ENCODE data around the gene CTDSPL2. TPM values are rescaled to one million over a fixed set of nuclear protein-coding genes. Genes with fewer than 3 reads are reported as not detected.

CTDSPL2 gene
- total and polyA plus RNA-seq, 10 of the 15 experiments (the other 5 are each of a cell fraction or from before 2014, with no cell fraction given): 10.7 to 77.1 (median 44.9) TPM

- RAD21 ChIA-PET (ENCODE audit: unreplicated experiment): no interaction called here
- Histone ChIP-seq H3K27me3 (replicated peaks in 1 of 2; ENCODE audit: control insufficient read depth in 2 of 2, insufficient read depth in 2 of 2, low read length in 1 of 2) (no peaks in the 10 kb centered on the region), H3K36me3 (ENCODE audit: control insufficient read depth in 2 of 2, insufficient read depth in 2 of 2, low read length in 1 of 2) (peaks cover 0 to 10% of the 10 kb centered on the region in 2 experiments; a peak in 2 of 4 replicates), H4K20me1 (ENCODE audit: control insufficient read depth, insufficient read depth) (no peaks in the 10 kb centered on the region), H3K9ac (ENCODE audit: control insufficient read depth, insufficient read depth, low read length) (no peak overlapping the region), H3K4me3 (no peak overlapping the region), H3K9me3 (replicated peaks; ENCODE audit: control insufficient read depth, insufficient read depth, low read length) (no peaks in the 10 kb centered on the region), H3K4me2 (ENCODE audit: control insufficient read depth, insufficient read depth) (no peak overlapping the region), H3K79me2 (ENCODE audit: control insufficient read depth, insufficient read depth, low read length) (no peaks in the 10 kb centered on the region), H3K4me1 (ENCODE audit: control insufficient read depth, insufficient read depth, low read length) (no peaks in the 10 kb centered on the region), H2AFZ (ENCODE audit: control insufficient read depth, low read depth, low read length) (no peak overlapping the region), H3K27ac (ENCODE audit: control insufficient read depth, insufficient read depth) (no peak overlapping the region)
- no peak for FAIRE-seq
- CTCF ChIA-PET: interaction anchor here (0.8 to 2.0 kb wide), 3 partner anchors 11 to 20 kb away, joined by 3 to 4 read pairs (median 3); no protein-coding TSS in a partner anchor
- DNase-seq (ENCODE audit: low read depth, low spot score): no peak
- TF ChIP-seq ZNF622 (IDR thresholded peaks at IDR 0.05) (no peak), BRCA1 (IDR thresholded peaks at IDR 0.05; ENCODE audit: low read depth, low read length) (no peak), MYC (IDR thresholded peaks at IDR 0.05; ENCODE audit: insufficient read depth, insufficient read length, insufficient replicate concordance, low read length, severe bottlenecking) (no peak), HCFC1 (IDR thresholded peaks at IDR 0.05; ENCODE audit: low read length) (no peak), RFX5 (IDR thresholded peaks at IDR 0.05; ENCODE audit: low read depth, low read length) (no peak), IRF3 (IDR thresholded peaks at IDR 0.05) (no peak), NFYB (IDR thresholded peaks at IDR 0.05; ENCODE audit: insufficient read depth, low read depth, low read length) (no peak)
- no peak for ATAC-seq
- SMC1A ChIA-PET (ENCODE audit: uncharacterized antibody, unreplicated experiment): interaction anchor here (1.1 to 1.2 kb wide), 2 partner anchors 15 to 45 kb away, joined by 3 to 5 read pairs; no protein-coding TSS in a partner anchor
- intact Hi-C loops (cut with micrococcal nuclease; ENCODE audit: unreplicated experiment) (no loop called here), in situ Hi-C loops (cut with MboI) (no loop called here)
- POLR2A ChIA-PET: interaction anchor here (0.5 to 0.7 kb wide), 2 partner anchors 10 to 12 kb away, joined by 4 to 6 read pairs; no protein-coding TSS in a partner anchor
- no TSS peak for BruUV-seq (replicated peaks)
Measured at GRCh38 chr15:44516436-44516835, 89.0 kb downstream of the CTDSPL2 start.

GRCh38 chr15:44519537-44519936, 92.1 kb downstream of the CTDSPL2 start:
- Histone ChIP-seq H3K27me3 (replicated peaks in 1 of 2; ENCODE audit: control insufficient read depth in 2 of 2, insufficient read depth in 2 of 2, low read length in 1 of 2) (no peaks in the 10 kb centered on the region), H3K36me3 (ENCODE audit: control insufficient read depth in 2 of 2, insufficient read depth in 2 of 2, low read length in 1 of 2) (peaks cover 2 to 11% of the 10 kb centered on the region in 2 experiments), H3K4me3 (no peak overlapping the region), H3K4me1 (ENCODE audit: control insufficient read depth, insufficient read depth, low read length) (no peaks in the 10 kb centered on the region), H3K9me3 (replicated peaks; ENCODE audit: control insufficient read depth, insufficient read depth, low read length) (no peaks in the 10 kb centered on the region), H3K27ac (ENCODE audit: control insufficient read depth, insufficient read depth) (no peak overlapping the region), H3K4me2 (ENCODE audit: control insufficient read depth, insufficient read depth) (no peak overlapping the region), H4K20me1 (ENCODE audit: control insufficient read depth, insufficient read depth) (no peaks in the 10 kb centered on the region), H3K9ac (ENCODE audit: control insufficient read depth, insufficient read depth, low read length) (no peak overlapping the region), H3K79me2 (ENCODE audit: control insufficient read depth, insufficient read depth, low read length) (no peaks in the 10 kb centered on the region), H2AFZ (ENCODE audit: control insufficient read depth, low read depth, low read length) (no peak overlapping the region)
- RAD21 ChIA-PET (ENCODE audit: unreplicated experiment): no interaction called here
- CTCF ChIA-PET: no interaction called here
- DNase-seq (ENCODE audit: low read depth, low spot score): no peak
- SMC1A ChIA-PET (ENCODE audit: uncharacterized antibody, unreplicated experiment): no interaction called here
- ATAC-seq: no peak
- FAIRE-seq: no peak
- WGBS (ENCODE audit: insufficient coverage, insufficient replicate concordance, low lambda C conversion rate, missing lambda C conversion rate): 96% methylated on average over 6 of the region's 6 CpGs
- in situ Hi-C loops (cut with MboI) (no loop called here), intact Hi-C loops (cut with micrococcal nuclease; ENCODE audit: unreplicated experiment) (no loop called here)
- POLR2A ChIA-PET: no interaction called here
- no TSS peak for BruUV-seq (replicated peaks)
- TF ChIP-seq GABPA (IDR thresholded peaks at IDR 0.05; ENCODE audit: low read depth) (no peak), FOS (IDR thresholded peaks at IDR 0.05; ENCODE audit: borderline replicate concordance, extremely low read depth, insufficient read length) (no peak), PKNOX1 (IDR thresholded peaks at IDR 0.05) (no peak), MYC (IDR thresholded peaks at IDR 0.05; ENCODE audit: insufficient read depth, insufficient read length, insufficient replicate concordance, low read length, severe bottlenecking) (no peak), SMAD1 (IDR thresholded peaks at IDR 0.05; ENCODE audit: low read depth, partially characterized antibody) (no peak), USF2 (IDR thresholded peaks at IDR 0.05; ENCODE audit: borderline replicate concordance, low read depth, low read length) (no peak), PAX5 (IDR thresholded peaks at IDR 0.05; ENCODE audit: borderline replicate concordance, low read depth, low read length) (no peak), HSF1 (IDR thresholded peaks at IDR 0.05; ENCODE audit: low read depth, low read length) (no peak)

All from GM12878 (cell line).